Measurements from ENCODE around the gene RPP21.

- TF ChIP-seq CTCF (IDR thresholded peaks at IDR 0.05; ENCODE audit: poor library complexity, severe bottlenecking) (no peak), EZH2 (IDR thresholded peaks at IDR 0.05; ENCODE audit: borderline replicate concordance, insufficient read depth, low read length, poor library complexity, severe bottlenecking) (no peak)
These were observed 41.0 kb upstream of the RPP21 start for GRCh38 chr6:30304002-30304401.
